Lower leg skin (tissue), 4 donors: ENCODE measurements around the gene GALNT2. TPM values are rescaled to one million over a fixed set of nuclear protein-coding genes. Genes with fewer than 3 reads are reported as not detected.

Experiments used
- DNase-seq, 2 donors: peaks; one replicate each; pipeline ENCODE4 v3.0.0-alpha.2; 2019; ENCODE audit warnings: low spot score in 2 of 2
- H3K4me3 ChIP-seq: fragments of 200-600 bp; sonication (generic); 2 replicates; pipeline ENCODE4 v1.5.1; 2017; ENCODE audit warnings: mild to moderate bottlenecking, low read depth; ENCODE audit not compliant: poor library complexity, severe bottlenecking
- CTCF ChIP-seq, 3 donors: fragments of 450-650 bp; IDR thresholded peaks; one replicate each; pipeline ENCODE4 v1.5.1; 2016; ENCODE audit warnings: antibody characterized with exemption in 3 of 3, mild to moderate bottlenecking in 3 of 3, moderate library complexity in 2 of 3
- POLR2A ChIP-seq, 2 donors: fragments of 450-650 bp; IDR thresholded peaks; one replicate each; pipeline ENCODE4 v1.6.1; 2016 to 2017; ENCODE audit warnings: antibody characterized with exemption in 2 of 2, mild to moderate bottlenecking in 1 of 2, moderate library complexity in 1 of 2
- WGBS, 2 donors: methylation state at CpG; one replicate each; pipeline ENCODE4 v1.1.5; 2018; 5-methylcytosine and 5-hydroxymethylcytosine counted together
- intact Hi-C: fragments of 100-400 bp; cut with DNase I; formaldehyde crosslinking; loops from one replicate; pipeline ENCODE4 v1.15.0; 2023; ENCODE audit warnings: low total_unique reads
- total RNA-seq, 4 donors: library from RNA; depleted of rRNA; stranded (reverse); fragments of >200 nt; gene quantifications; one replicate each; pipeline ENCODE4 v1.1.0, GENCODE V29; 2016

The GALNT2 gene
- total RNA-seq, 4 donors from 2014 or later = 11.0 to 31.0 (median 20.2) TPM

- TF ChIP-seq POLR2A (IDR thresholded peaks at IDR 0.05) (no peak), CTCF (IDR thresholded peaks at IDR 0.05) (no peak)
- H3K4me3 ChIP-seq = no peak overlapping the region
- 73 to 76% methylated on average over 2 of the region's 2 CpGs for WGBS, 2 donors
- DNase-seq = no peak
- intact Hi-C loops = no loop called here
Measured at GRCh38 chr1:230101556-230101955, 34.5 kb downstream of the GALNT2 start.

GRCh38 chr1:230102046-230102445 lies 35.0 kb downstream of the GALNT2 start:
- intact Hi-C loops = no loop called here
- 90 to 94% methylated on average over 5 of the region's 5 CpGs for WGBS, 2 donors
- DNase-seq = no peak
- no peak for TF ChIP-seq CTCF (IDR thresholded peaks at IDR 0.05)
- no peak for TF ChIP-seq POLR2A (IDR thresholded peaks at IDR 0.05)
- H3K4me3 ChIP-seq = no peak overlapping the region

- intact Hi-C loops = no loop called here
- no peak for DNase-seq
- no peak overlapping the region for H3K4me3 ChIP-seq
- TF ChIP-seq POLR2A (IDR thresholded peaks at IDR 0.05) (no peak), CTCF (IDR thresholded peaks at IDR 0.05) (no peak)
- 93 to 95% methylated on average over 4 of the region's 4 CpGs for WGBS, 2 donors
Measured at GRCh38 chr1:230102472-230102871, 35.4 kb downstream of the GALNT2 start.

- no peak for TF ChIP-seq POLR2A (IDR thresholded peaks at IDR 0.05)
- H3K4me3 ChIP-seq = no peak overlapping the region
- DNase-seq = no peak
- WGBS, 2 donors = 64 to 71% methylated on average over 5 of the region's 5 CpGs
- intact Hi-C loops = no loop called here
Measured at GRCh38 chr1:230103306-230104173, 36.5 kb downstream of the GALNT2 start.

GRCh38 chr1:230104395-230105244 lies 37.6 kb downstream of the GALNT2 start:
- 14 to 16% methylated on average over 19 of the region's 19 CpGs for WGBS, 2 donors
- intact Hi-C loops = no loop called here
- peak; percentile 93 to 98 for DNase-seq
- no peak overlapping the region for H3K4me3 ChIP-seq
- no peak for TF ChIP-seq POLR2A (IDR thresholded peaks at IDR 0.05)
- TF ChIP-seq CTCF (IDR thresholded peaks at IDR 0.05) = no peak

GRCh38 chr1:230105245-230105753 lies 38.3 kb downstream of the GALNT2 start:
- no peak for DNase-seq
- TF ChIP-seq CTCF (IDR thresholded peaks at IDR 0.05) = no peak
- no peak for TF ChIP-seq POLR2A (IDR thresholded peaks at IDR 0.05)
- no peak overlapping the region for H3K4me3 ChIP-seq
- intact Hi-C loops = no loop called here
- 79 to 80% methylated on average over 12 of the region's 12 CpGs for WGBS, 2 donors
